AG04450 (cell line): ENCODE measurements around the gene KCND3. TPM values are rescaled to one million over a fixed set of nuclear protein-coding genes. Genes with fewer than 3 reads are reported as not detected.

Experiments
- CTCF ChIA-PET: fragments of 300-600, 350-600 bp; formaldehyde crosslinking; extraction: SDS; loops from one replicate; lab custom pipeline; 2022; ENCODE audit warnings: antibody characterized with exemption, inconsistent platforms; lab: Charles Lee
- POLR2A ChIA-PET: fragments of 350-600 bp; formaldehyde crosslinking; extraction: SDS; loops from one replicate; lab custom pipeline; 2021; ENCODE audit warnings: antibody characterized with exemption, inconsistent platforms; lab: Yijun Ruan, JAX
- DNase-seq: peaks from one replicate; pipeline ENCODE4 v3.0.0-alpha.2; 2011; ENCODE audit warnings: low read depth, low spot score
- H3K27ac ChIP-seq: one replicate; pipeline ENCODE4 v1.5.1; 2012; ENCODE audit warnings: low read depth, low read length, control low read depth
- H3K27me3 ChIP-seq: one replicate; pipeline ENCODE4 v1.6.0; 2012; ENCODE audit warnings: low read length; ENCODE audit not compliant: control insufficient read depth, insufficient read depth
- H3K4me3 ChIP-seq: 2 replicates; pipeline ENCODE4 v1.5.1; 2011; ENCODE audit warnings: mild to moderate bottlenecking, low read depth, low read length, control low read depth
- H3K9me3 ChIP-seq: 2 replicates; pipeline ENCODE4 v1.5.1; 2012; ENCODE audit warnings: low read length; ENCODE audit not compliant: control insufficient read depth, insufficient read depth
- CTCF ChIP-seq: IDR thresholded peaks from 2 replicates; pipeline ENCODE4 v1.5.1; 2011; ENCODE audit warnings: low read depth, low read length, control low read depth, inconsistent platforms
- polyA plus RNA-seq: library from polyadenylated mRNA; depleted of rRNA; stranded (reverse); fragments of >200 nt; gene quantifications from 2 replicates; pipeline ENCODE4 v1.2.3, GENCODE V29; 2011

The KCND3 gene
- polyA plus RNA-seq, 1 experiment = 0.02 TPM

GRCh38 chr1:111733183-111733991 lies 256.1 kb downstream of the KCND3 start:
- ChIA-PET POLR2A (interaction anchor here (0.7 to 1.0 kb wide), 2 partner anchors 14 to 285 kb away, joined by 3 to 5 read pairs; partner anchors contain the start of gene WDR77), CTCF (interaction anchor here (1.0 to 10.1 kb wide), 6 partner anchors 10 to 253 kb away, joined by 3 to 80 read pairs (median 4); no protein-coding TSS in a partner anchor)
- Histone ChIP-seq H3K27ac (peak overlapping the region; percentile 89), H3K27me3 (no peaks in the 10 kb centered on the region), H3K4me3 (no peak overlapping the region), H3K9me3 (no peaks in the 10 kb centered on the region)
- no peak for DNase-seq
- no peak for TF ChIP-seq CTCF

DNA sequence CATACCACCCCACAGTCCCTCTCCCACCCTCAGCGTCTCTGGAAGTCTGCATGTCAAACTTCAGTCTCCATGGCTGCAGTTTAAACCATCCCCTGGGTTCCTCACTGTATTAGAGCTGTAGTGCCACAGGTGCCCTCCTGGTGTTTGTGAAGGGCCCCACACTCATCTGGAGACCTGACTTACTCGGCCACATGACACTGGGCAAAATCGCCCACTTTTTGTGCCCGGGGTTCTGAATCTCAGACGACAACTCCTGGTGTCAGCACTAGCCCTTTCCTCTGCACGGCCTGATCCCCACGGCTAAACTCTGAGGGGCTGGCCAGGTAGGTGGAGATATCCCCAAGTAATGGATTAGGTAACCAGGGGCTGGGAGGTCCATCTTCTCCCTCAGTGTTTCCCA lies 256.8 kb downstream of the KCND3 start:
- Histone ChIP-seq H3K27ac (no peak overlapping the region), H3K27me3 (no peaks in the 10 kb centered on the region), H3K9me3 (no peaks in the 10 kb centered on the region), H3K4me3 (no peak overlapping the region)
- ChIA-PET POLR2A (interaction anchor here (0.7 to 1.0 kb wide), 2 partner anchors 15 to 284 kb away, joined by 3 to 5 read pairs; partner anchors contain the start of gene WDR77), CTCF (interaction anchor here (1.1 to 10.1 kb wide), 5 partner anchors 13 to 37 kb away, joined by 3 to 80 read pairs (median 4); no protein-coding TSS in a partner anchor)
- no peak for DNase-seq
- no peak for TF ChIP-seq CTCF

GRCh38 chr1:111731956-111732355 lies 257.5 kb downstream of the KCND3 start:
- H3K4me3 ChIP-seq = no peak overlapping the region
- H3K27me3 ChIP-seq = no peaks in the 10 kb centered on the region
- H3K27ac ChIP-seq = no peak overlapping the region
- no peak for DNase-seq
- POLR2A ChIA-PET = no interaction called here
- no peak for TF ChIP-seq CTCF
- CTCF ChIA-PET = interaction anchor here (1.1 to 10.1 kb wide), 5 partner anchors 14 to 37 kb away, joined by 3 to 80 read pairs (median 4); no protein-coding TSS in a partner anchor
- no peaks in the 10 kb centered on the region for H3K9me3 ChIP-seq

- no peak for DNase-seq
- no peak for TF ChIP-seq CTCF
- no peaks in the 10 kb centered on the region for H3K9me3 ChIP-seq
- H3K27ac ChIP-seq = no peak overlapping the region
- no peak overlapping the region for H3K4me3 ChIP-seq
- POLR2A ChIA-PET = no interaction called here
- CTCF ChIA-PET = interaction anchor here (1.1 to 10.1 kb wide), 2 partner anchors 16 to 24 kb away, joined by 4 to 80 read pairs; no protein-coding TSS in a partner anchor
- H3K27me3 ChIP-seq = no peaks in the 10 kb centered on the region
Measured at GRCh38 chr1:111730706-111731105, 258.8 kb downstream of the KCND3 start.
